ENCODE results near the gene EIF2B2.
"Not testable (repeated sequence)": the region's sequence is repeated elsewhere in the genome, so short reads cannot be mapped to it uniquely, and the experiment has no call there.

Gene EIF2B2

DNA sequence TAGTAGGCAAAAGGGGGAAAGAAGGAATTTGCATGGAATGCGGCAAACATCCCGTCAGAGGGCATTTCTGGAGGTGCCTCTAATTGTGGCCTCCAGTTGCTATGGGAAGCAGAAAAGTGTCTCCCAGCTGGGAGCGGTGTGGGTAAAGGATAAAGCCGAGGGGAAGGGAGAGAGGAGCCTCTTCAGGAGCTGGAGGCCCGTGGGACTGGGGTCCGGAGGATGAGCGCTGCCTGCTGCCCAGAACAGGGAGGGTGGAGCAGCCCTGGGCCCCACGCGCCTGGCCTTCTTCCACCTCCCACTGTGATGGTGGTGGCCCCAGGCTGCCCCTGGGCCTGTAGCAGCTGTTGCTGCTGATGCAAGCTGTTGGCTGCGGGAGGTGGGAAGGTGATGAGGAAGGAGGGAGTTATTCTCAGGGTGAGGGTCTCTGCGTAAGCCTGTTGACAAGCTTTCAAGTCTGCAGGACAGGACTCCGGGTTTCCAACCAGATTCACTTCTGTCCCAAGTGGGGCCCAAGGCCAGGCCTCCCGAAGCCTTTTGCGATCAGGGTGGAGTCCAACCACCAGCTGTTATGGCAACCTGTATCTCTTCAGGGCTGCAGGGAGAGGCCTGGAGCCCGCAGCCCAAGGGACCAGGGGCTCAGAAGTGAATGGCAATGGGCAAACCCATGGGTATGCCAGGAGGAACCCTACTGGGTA, 28.2 kb upstream of the EIF2B2 start:
- DNase-seq: no peak

DNA sequence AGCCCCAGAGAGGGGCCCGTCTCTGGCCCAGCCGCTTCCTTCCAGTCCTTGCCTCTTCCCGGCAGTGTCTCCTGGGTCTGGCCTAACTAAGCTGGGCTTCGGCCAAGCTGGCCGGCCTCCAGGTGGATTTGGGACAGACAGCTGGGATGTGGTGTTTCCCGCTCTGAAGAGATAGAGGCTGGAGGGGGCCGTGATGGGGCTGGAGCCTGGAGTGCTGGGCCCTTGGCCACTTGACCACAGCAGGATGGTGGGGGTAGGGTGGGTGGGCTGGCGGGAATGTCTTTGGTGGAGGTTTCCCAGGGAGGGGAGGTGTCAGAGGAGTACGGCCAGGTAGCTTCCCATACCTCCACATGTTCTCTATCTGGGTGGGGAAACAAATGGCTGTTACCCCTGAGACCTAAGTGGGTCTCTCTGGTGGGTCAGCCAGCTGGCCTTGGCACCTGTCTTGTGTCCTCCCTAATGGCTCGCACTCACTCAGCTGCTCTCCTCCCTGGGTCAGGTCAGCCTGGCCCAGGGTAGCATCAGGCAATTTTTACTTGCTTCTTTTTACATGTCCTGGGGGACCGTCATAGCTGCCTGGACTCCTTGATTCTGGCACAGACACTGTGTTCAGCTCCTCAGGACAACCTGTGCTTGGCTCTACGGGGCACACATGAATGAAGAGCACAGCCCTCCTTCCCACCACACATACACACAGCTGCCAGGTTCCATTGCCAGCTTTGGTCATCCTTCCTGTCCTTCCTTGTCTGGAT, 27.5 kb upstream of the EIF2B2 start:
- no peak for DNase-seq

- no peak for DNase-seq
Observed at GRCh38 chr14:74976264-74977113, 26.2 kb upstream of the EIF2B2 start.

DNA sequence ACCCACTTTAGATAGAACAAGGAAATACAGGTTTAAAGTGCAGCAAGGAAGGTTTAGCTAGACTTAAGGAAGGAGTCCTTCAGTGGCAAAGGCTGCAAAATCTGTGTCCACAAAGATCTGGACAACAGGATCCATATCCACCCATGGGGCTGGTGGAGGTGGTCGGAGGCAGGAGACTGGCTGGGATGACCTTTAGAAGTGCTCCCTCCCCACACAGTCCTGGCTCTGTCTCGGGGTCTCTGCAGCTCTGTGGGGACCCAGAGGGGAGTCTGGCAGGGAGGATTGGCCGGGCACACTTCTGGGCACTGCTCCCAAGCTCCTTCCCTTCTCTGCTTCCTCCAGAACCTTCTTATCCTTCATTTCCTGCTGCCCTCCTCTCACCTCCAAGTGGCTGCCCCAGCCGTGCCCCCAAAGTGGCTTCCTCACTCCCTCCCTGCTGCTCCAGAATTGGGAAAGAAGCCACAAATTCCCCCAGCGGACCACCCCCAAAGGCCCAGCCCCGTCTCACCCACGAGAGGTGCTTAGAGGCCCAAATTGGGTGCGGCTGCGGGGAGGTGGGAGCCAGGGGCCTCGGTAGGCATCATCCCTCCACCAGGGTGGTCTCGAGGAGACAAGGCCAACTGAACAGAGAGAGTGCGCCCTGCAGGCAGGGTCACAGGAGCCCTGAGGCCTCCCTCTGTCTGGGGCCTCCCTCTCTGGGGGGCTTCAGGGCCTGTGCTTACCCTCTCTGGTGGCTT, 25.4 kb upstream of the EIF2B2 start:
- DNase-seq: no peak

DNA sequence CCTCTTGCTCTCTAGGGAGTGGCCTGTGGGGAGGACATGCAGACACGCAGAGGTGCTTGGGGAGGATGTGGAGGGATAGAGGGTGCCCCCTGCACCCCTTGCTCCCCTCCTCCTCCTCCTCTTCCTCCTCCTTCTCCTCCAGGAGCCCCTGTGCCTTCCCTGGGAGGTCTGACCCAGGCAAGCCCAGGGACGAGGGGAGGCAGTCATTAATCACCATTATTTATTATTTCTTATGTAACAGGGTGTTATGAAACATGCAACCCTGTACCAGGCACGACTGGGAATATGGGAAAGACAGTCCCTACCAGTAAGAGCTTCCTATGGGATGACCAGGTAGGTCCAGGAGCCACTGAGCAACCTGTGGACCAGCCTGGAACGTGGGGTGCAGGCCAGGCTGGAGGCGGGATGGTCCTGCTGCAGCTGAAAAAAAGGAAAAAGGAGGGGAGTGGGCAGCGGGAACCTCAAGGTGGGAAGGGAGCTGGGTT, 24.8 kb upstream of the EIF2B2 start:
- DNase-seq: no peak

DNA sequence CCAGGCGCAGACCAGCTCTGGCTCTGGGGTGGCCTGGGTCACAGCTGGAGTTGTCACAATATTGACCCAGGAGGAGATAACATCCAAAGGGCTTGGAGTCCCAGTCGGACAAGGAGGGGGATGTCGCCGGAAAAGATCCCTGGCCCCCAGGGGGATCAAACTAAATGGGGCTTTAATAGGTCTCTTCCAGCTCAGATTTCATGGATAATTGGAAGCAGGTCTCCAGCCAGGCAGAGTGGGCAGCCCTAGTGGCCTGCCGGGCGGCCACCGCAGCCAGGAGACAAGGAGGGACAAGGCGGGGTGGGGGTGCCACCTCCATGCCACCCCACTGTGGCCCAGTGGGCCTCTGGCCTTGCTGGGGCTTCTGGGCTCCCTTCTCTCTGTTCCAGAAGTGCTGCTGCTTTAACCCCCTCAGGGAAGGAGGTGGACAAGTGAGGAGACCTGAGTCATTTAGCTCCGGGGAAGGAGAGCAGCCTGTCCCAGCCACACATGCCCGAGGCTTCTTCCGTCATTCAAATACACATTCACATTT, 24.2 kb upstream of the EIF2B2 start:
- DNase-seq: no peak

- DNase-seq: no peak
Observed at GRCh38 chr14:74979029-74979428, 23.7 kb upstream of the EIF2B2 start.

GRCh38 chr14:74979442-74980397, 23.0 kb upstream of the EIF2B2 start:
- no peak for DNase-seq

DNA sequence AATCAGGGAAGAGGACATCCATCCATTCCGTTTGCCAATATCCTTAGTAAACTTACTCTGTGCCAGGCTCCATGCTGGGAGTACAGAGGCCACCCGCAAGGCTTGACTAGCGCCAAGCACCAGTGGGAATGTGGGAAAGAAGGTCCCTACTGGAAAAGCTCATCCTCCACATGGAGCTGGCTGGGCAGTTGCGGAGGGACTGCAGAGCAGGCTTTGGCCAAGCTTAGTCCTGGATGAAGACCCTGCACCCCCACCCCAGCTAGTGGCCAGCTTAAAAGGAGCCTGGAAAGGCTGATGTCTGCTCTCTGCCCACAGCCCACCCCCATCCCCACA, 22.4 kb upstream of the EIF2B2 start:
- DNase-seq: no peak

DNA sequence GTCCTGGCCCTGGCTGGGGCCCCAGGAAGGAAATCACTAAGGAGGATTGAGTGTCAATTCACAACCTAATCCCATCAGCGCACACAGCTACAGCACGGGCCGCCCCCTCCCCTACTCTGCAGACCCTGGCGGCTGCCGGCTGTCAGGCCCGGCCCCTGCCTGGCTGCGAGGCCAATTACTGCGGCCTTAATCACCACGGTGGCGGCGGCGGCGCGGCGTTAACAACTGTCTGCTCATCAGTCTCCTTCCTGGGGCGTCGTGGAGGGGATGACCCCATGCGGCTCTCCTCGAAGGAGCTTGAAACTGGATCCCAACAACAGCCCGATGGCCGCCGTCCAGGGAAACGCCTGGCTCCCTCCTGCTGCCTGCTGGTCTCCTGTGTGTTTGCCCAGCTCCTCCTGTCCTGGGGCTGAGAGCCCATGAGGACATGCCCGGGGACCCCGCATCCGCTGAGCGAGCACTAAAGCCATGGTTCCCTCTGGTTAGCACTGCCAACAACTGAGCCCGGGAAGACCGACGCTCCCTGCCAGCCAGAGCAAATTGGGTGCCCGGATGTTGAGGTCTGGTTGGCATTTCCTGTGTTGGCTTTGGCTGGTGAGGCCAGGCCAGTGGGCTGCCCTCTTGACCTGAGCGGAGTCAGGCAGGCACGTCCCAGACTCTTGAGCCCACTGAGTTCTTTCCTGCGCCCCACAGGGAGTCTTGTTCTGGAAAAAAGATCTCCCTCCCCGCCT, 21.8 kb upstream of the EIF2B2 start:
- DNase-seq: no peak

DNA sequence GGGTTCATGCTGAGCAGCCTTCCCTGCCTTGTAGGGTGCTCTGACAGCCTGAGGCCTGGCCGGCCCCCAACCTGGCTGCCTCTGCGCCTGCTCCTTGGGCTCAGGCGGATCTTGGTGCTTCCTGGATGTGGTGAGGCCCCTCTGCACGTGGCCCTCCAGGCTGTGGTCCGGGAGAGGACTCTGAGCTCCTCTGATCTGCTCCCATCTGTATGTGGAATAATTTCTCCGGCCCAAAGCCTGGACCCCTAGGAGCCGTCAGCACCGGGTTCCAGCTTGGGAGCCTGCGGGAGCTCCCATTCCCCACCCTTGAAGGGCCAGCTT, 21.3 kb upstream of the EIF2B2 start:
- DNase-seq: no peak

GRCh38 chr14:74981833-74982232, 20.9 kb upstream of the EIF2B2 start:
- DNase-seq: no peak

DNA sequence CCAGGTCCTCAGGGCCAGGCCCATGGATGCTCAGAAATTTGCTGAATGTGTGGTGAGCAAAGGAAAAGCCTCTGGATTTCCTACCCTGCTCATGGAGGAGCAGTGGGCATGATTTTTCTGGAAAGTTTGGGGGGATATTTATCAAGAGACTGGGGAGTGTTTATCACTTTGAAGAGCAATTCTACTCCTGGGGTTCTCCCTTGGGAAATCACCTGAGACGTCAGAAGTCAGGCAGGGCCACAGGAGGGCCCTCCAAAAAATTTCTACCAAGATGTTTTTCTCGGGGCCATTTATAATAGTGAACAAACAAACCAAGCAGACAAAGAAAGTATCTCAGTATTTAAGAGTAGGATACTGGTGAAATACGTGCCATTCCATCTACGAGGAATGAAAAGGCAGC, 20.1 kb upstream of the EIF2B2 start:
- DNase-seq: no peak

DNA sequence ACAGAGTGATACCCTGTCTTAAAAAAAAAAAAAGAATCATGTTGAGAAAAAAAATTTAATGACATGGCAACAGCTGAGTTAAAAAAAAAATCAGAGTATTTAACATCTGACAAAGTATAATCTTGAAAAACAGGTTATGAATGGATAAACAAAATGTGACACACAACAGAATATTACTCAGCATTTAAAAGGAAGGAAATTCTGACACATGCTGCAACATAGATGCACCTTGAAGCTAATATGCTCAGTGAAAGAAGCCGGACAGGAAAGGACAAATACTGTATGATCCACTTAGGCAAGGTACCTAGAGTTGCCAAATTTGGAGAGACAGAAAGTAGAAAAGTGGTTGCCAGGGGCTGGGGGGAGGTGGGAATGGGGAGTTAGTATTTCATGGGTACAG, 19.4 kb upstream of the EIF2B2 start:
- no peak for DNase-seq

DNA sequence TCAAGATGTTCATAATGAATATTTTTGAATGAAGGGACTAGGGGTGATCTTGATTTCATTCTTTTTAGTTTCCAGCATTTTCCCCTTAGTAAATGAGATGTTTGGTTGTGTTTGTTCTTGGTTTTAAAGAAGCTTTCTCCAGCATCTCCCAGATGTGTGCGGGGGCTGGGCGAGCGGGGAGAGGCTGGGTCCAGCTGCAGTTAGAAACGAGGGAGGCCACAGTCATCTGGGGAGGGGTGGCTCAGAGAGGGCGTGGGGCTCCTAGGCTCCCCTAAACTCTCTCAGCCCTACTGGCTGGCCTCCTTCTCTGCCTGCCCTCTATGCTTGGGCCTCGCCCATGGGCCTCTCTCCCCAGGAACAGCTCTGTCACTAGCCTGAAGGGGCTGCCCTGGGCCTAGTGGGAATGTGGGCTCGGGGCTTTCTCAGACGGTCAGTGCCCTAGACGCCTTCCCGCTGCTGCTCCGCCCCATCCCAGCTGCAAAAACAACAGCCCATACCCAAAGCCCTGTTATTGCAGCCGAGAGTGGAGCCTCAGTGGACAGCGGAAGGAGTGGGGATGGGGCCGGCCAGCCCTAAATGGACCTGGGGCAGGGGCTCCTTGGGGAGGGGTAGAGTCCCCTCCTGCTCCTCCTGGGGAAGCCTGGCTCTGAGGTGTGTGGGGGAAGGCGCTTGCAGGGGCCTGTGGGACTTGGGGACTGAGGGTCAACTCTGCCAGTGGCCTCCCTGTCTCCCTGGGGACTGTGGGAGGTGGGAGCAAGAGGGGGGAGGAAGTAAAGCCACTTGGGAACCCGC, 18.3 kb upstream of the EIF2B2 start:
- DNase-seq: no peak

- no peak for DNase-seq
Observed at GRCh38 chr14:74985028-74985310, 17.8 kb upstream of the EIF2B2 start.

DNA sequence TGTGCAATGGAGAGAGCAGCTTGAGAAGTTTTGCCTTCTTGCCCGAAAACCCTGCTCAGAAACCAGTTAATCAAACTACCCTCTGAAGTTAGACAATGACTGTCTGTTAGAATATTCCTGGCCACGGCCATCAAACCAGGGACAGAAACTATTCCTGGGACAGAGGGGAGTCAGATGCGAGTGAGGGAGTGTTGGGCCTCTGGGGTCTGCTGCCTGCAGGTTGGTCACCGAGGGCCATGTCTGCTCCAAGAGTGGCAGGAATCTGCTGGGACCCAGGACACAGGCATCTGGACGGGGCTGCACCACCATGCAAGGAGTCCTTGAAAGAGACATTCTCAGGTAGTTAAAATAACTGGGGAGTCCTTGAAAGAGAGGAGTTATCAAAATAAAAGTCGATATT, 16.9 kb upstream of the EIF2B2 start:
- no peak for DNase-seq

DNA sequence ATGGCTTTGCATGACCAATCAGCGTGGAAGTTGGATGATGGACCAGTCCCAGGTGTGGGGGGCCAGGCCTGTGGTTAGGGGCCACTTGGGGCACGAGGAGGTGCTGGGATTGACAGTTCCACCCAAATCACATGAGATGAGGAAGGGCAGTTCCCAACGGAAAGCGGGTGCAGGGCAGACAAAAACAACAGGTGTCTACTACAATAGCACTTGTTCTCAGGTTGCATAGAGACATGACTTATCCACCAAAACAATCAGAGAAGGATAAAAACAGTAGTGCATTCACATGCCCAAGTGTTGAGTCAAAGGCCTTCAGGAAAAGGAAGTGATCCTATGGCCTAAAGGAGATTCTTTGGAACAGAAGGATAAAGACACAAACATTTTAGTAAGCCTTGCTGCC, 14.6 kb upstream of the EIF2B2 start:
- DNase-seq: no peak

GRCh38 chr14:74988993-74989392, 13.7 kb upstream of the EIF2B2 start:
- DNase-seq: no peak

DNA sequence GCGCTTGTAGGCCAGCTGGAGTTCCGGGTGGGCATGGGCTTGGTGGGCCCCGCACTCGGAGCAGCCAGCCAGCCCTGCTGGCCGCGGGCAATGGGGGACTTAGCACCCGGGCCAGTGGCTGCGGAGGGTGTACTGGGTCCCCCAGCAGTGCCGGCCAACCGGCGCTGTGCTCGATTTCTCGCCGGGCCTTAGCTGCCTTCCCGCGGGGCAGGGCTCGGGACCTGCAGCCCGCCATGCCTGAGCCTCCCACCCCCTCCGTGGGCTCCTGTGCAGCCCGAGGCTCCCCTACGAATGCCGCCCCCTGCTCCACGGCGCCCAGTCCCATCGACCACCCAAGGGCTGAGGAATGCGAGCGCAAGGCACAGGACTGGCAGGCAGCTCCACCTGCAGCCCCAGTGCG, 8.5 kb upstream of the EIF2B2 start:
- not testable (repeated sequence) for DNase-seq
